Fibroblast of lung (primary cell): ENCODE data around the gene DEFB108B.
"Not testable (repeated sequence)": the region's sequence is repeated elsewhere in the genome, so short reads cannot be mapped to it uniquely, and the experiment has no call there.

ENCODE experiments used
- CTCF ChIP-seq, 2 donors: IDR thresholded peaks in 1 of 2; conservative IDR thresholded peaks in 1 of 2; 1 replicate in 1 of 2; 2 replicates in 1 of 2; pipeline ENCODE4 v1.5.1; 2011 to 2012; ENCODE audit warnings: low read length in 2 of 2, control low read depth in 1 of 2, inconsistent platforms in 1 of 2, low read depth in 1 of 2, mild to moderate bottlenecking in 1 of 2
- EZH2 ChIP-seq: IDR thresholded peaks from 2 replicates; pipeline ENCODE4 v1.5.1; 2012; ENCODE audit warnings: low read length, control low read depth, mild to moderate bottlenecking; ENCODE audit errors: missing control alignments

GRCh38 chr11:71812529-71812928, 20.5 kb upstream of the DEFB108B start:
- TF ChIP-seq CTCF (conservative IDR thresholded peaks at IDR 0.05 in 1 of 2, IDR thresholded peaks at IDR 0.05 in 1 of 2; ENCODE audit: low read depth in 1 of 2, low read length in 2 of 2); EZH2: not testable (repeated sequence)
